Activated CD8-positive, alpha-beta memory T cell treated with anti-CD3 and anti-CD28 coated beads, Interleukin-2, amount 50 U/mL, for 24 hours (primary cell): ENCODE data around the gene OTX1.
"Not testable (repeated sequence)": the region's sequence is repeated elsewhere in the genome, so short reads cannot be mapped to it uniquely, and the experiment has no call there.

ENCODE experiments used
- DNase-seq: peaks from one replicate; pipeline ENCODE4 v3.0.0-alpha.2; 2020; ENCODE audit errors: extremely low read depth

The OTX1 gene

GRCh38 chr2:63050334-63051041, at the start of gene OTX1:
Gene OTX1, plus strand, starts transcription at chr2:63050830. Its CDS starts 2,161 bp downstream, at chr2:63052991.
- DNase-seq = peak; percentile 17

GRCh38 chr2:63001576-63001975, 49.1 kb upstream of the OTX1 start:
- DNase-seq = no peak

GRCh38 chr2:63003351-63003750, 47.3 kb upstream of the OTX1 start:
- no peak for DNase-seq

- no peak for DNase-seq
These were observed 42.7 kb upstream of the OTX1 start for GRCh38 chr2:63007813-63008458.

- DNase-seq = no peak
These were observed 41.8 kb upstream of the OTX1 start for GRCh38 chr2:63008838-63009237.

GRCh38 chr2:63009490-63009889, 41.1 kb upstream of the OTX1 start:
- DNase-seq = no peak

GRCh38 chr2:63012541-63012940, 38.1 kb upstream of the OTX1 start:
- no peak for DNase-seq

GRCh38 chr2:63013438-63013837, 37.2 kb upstream of the OTX1 start:
- DNase-seq = no peak

GRCh38 chr2:63015389-63015788, 35.2 kb upstream of the OTX1 start:
- DNase-seq = no peak

GRCh38 chr2:63018439-63018838, 32.2 kb upstream of the OTX1 start:
- no peak for DNase-seq

GRCh38 chr2:63019686-63020085, 30.9 kb upstream of the OTX1 start:
- DNase-seq = not testable (repeated sequence)

GRCh38 chr2:63023444-63023843, 27.2 kb upstream of the OTX1 start:
- DNase-seq = no peak

- DNase-seq = no peak
These were observed 23.4 kb upstream of the OTX1 start for GRCh38 chr2:63027220-63027619.

- DNase-seq = no peak
These were observed 21.6 kb upstream of the OTX1 start for GRCh38 chr2:63029058-63029457.

GRCh38 chr2:63034526-63034925, 16.1 kb upstream of the OTX1 start:
- no peak for DNase-seq

GRCh38 chr2:63035169-63035568, 15.5 kb upstream of the OTX1 start:
- DNase-seq = no peak

GRCh38 chr2:63035660-63036059, 15.0 kb upstream of the OTX1 start:
- DNase-seq = no peak

- DNase-seq = no peak
These were observed 12.6 kb upstream of the OTX1 start for GRCh38 chr2:63038034-63038433.

GRCh38 chr2:63040586-63040985, 10.0 kb upstream of the OTX1 start:
- no peak for DNase-seq

GRCh38 chr2:63041592-63041991, 9.0 kb upstream of the OTX1 start:
- DNase-seq = no peak

- DNase-seq = no peak
These were observed 6.0 kb upstream of the OTX1 start for GRCh38 chr2:63044362-63045327.

GRCh38 chr2:63046552-63046951, 4.1 kb upstream of the OTX1 start:
- DNase-seq = no peak

GRCh38 chr2:63046961-63047320, 3.7 kb upstream of the OTX1 start:
- no peak for DNase-seq
